Stimulated activated CD4-positive, alpha-beta T cell treated with anti-CD3 and anti-CD28 coated beads, Interleukin-4, amount 100 ng/mL, for 4 hours (primary cell): ENCODE data around the gene GDI2.
"Not testable (repeated sequence)": the region's sequence is repeated elsewhere in the genome, so short reads cannot be mapped to it uniquely, and the experiment has no call there.

Experiments used
- DNase-seq, 2 experiments: peaks; one replicate each; pipeline ENCODE4 v3.0.0-alpha.2; 2020

GDI2 gene

GRCh38 chr10:5777758-5778157 lies 35.5 kb downstream of the GDI2 start:
- not testable (repeated sequence) for DNase-seq

GRCh38 chr10:5776881-5777197 lies 36.4 kb downstream of the GDI2 start:
- no peak for DNase-seq

- no peak for DNase-seq
Measured at GRCh38 chr10:5776136-5776880, 36.9 kb downstream of the GDI2 start.

GRCh38 chr10:5775685-5776084 lies 37.5 kb downstream of the GDI2 start:
- peak; percentile 68 to 86 for DNase-seq

GRCh38 chr10:5774987-5775620 lies 38.1 kb downstream of the GDI2 start:
- no peak for DNase-seq

- no peak for DNase-seq
Measured at GRCh38 chr10:5766189-5766588, 47.0 kb downstream of the GDI2 start.

- DNase-seq: no peak
Measured at GRCh38 chr10:5765617-5766016, 47.6 kb downstream of the GDI2 start.

GRCh38 chr10:5764422-5765297 lies 48.6 kb downstream of the GDI2 start:
- no peak for DNase-seq

GRCh38 chr10:5762531-5762930 lies 50.7 kb downstream of the GDI2 start:
- no peak for DNase-seq

- DNase-seq: no peak
Measured at GRCh38 chr10:5761220-5761619, 52.0 kb downstream of the GDI2 start.

GRCh38 chr10:5760515-5760914 lies 52.7 kb downstream of the GDI2 start:
- no peak for DNase-seq

- no peak for DNase-seq
Measured at GRCh38 chr10:5758927-5759326, 54.3 kb downstream of the GDI2 start.

- DNase-seq: no peak
Measured at GRCh38 chr10:5757766-5758517, 55.3 kb downstream of the GDI2 start.

- DNase-seq: no peak
Measured at GRCh38 chr10:5752301-5752871, 60.8 kb downstream of the GDI2 start.

GRCh38 chr10:5751601-5752253 lies 61.5 kb downstream of the GDI2 start:
- no peak for DNase-seq

- no peak for DNase-seq
Measured at GRCh38 chr10:5748394-5748803, 64.8 kb downstream of the GDI2 start.

GRCh38 chr10:5746197-5746596 lies 67.0 kb downstream of the GDI2 start:
- no peak for DNase-seq

- DNase-seq: no peak
Measured at GRCh38 chr10:5744849-5745248, 68.4 kb downstream of the GDI2 start.

GRCh38 chr10:5743736-5744135 lies 69.5 kb downstream of the GDI2 start:
- DNase-seq: no peak

GRCh38 chr10:5742116-5742515 lies 71.1 kb downstream of the GDI2 start:
- DNase-seq: no peak

GRCh38 chr10:5741276-5741675 lies 72.0 kb downstream of the GDI2 start:
- DNase-seq: no peak

- DNase-seq: no peak
Measured at GRCh38 chr10:5738427-5738826, 74.8 kb downstream of the GDI2 start.
